Measurements from ENCODE around the gene SH2D7.

Gene SH2D7

GRCh38 chr15:78077871-78078210 lies 14.5 kb upstream of the SH2D7 start:
- no peaks in the 10 kb centered on the region for H3F3A ChIP-seq (ENCODE audit: insufficient read depth)
- peak overlapping the region; percentile 88 for H2AFZ ChIP-seq (ENCODE audit: low read depth, low read length, severe bottlenecking)
- no peak overlapping the region for H3K27ac ChIP-seq (ENCODE audit: low read depth, low read length)
- peak overlapping the region; percentile 52 for H3K4me3 ChIP-seq (ENCODE audit: insufficient read depth, low read length, poor library complexity, severe bottlenecking)
- no peaks in the 10 kb centered on the region for H3K9me3 ChIP-seq (ENCODE audit: insufficient read depth, low read length)
- peak overlapping the region; percentile 43 for H3K9ac ChIP-seq (ENCODE audit: low read length)
- peak overlapping the region; percentile 61 for H3K4me2 ChIP-seq (ENCODE audit: low read depth, low read length, poor library complexity, severe bottlenecking)
- H4K20me1 ChIP-seq (ENCODE audit: low read depth, low read length) = no peaks in the 10 kb centered on the region
- no peaks in the 10 kb centered on the region for H3K36me3 ChIP-seq (ENCODE audit: low read length)
- no peaks in the 10 kb centered on the region for H3K27me3 ChIP-seq (ENCODE audit: low read length)
- no peak for TF ChIP-seq EZH2phosphoT487 (conservative IDR thresholded peaks at IDR 0.05; ENCODE audit: low read length)
- TF ChIP-seq CTCF (IDR thresholded peaks at IDR 0.05; ENCODE audit: insufficient read depth, low read length, poor library complexity, severe bottlenecking) = no peak
- no peaks in the 10 kb centered on the region for H3K9me2 ChIP-seq (replicated peaks; ENCODE audit: insufficient read depth, low read length)
- H3K79me2 ChIP-seq (ENCODE audit: insufficient read depth, low read length) = peaks cover 6% of the 10 kb centered on the region; the same call in 1 of the 2 replicates

- no peak overlapping the region for H3K9ac ChIP-seq (ENCODE audit: low read length)
- H3K4me2 ChIP-seq (ENCODE audit: low read depth, low read length, poor library complexity, severe bottlenecking) = no peak overlapping the region
- no peak overlapping the region for H3K4me3 ChIP-seq (ENCODE audit: insufficient read depth, low read length, poor library complexity, severe bottlenecking)
- no peaks in the 10 kb centered on the region for H4K20me1 ChIP-seq (ENCODE audit: low read depth, low read length)
- H2AFZ ChIP-seq (ENCODE audit: low read depth, low read length, severe bottlenecking) = no peak overlapping the region
- H3K9me3 ChIP-seq (ENCODE audit: insufficient read depth, low read length) = no peaks in the 10 kb centered on the region
- H3K27ac ChIP-seq (ENCODE audit: low read depth, low read length) = no peak overlapping the region
- H3F3A ChIP-seq (ENCODE audit: insufficient read depth) = no peaks in the 10 kb centered on the region
- H3K27me3 ChIP-seq (ENCODE audit: low read length) = no peaks in the 10 kb centered on the region
- peaks cover 6% of the 10 kb centered on the region; the same call in 1 of the 2 replicates for H3K79me2 ChIP-seq (ENCODE audit: insufficient read depth, low read length)
- no peaks in the 10 kb centered on the region for H3K36me3 ChIP-seq (ENCODE audit: low read length)
- TF ChIP-seq CTCF (IDR thresholded peaks at IDR 0.05; ENCODE audit: insufficient read depth, low read length, poor library complexity, severe bottlenecking) = no peak
- TF ChIP-seq EZH2phosphoT487 (conservative IDR thresholded peaks at IDR 0.05; ENCODE audit: low read length) = no peak
- H3K9me2 ChIP-seq (replicated peaks; ENCODE audit: insufficient read depth, low read length) = no peaks in the 10 kb centered on the region
Measured at GRCh38 chr15:78079298-78080087, 12.9 kb upstream of the SH2D7 start.

- Histone ChIP-seq H3K9ac (ENCODE audit: low read length) (no peak overlapping the region), H3K9me2 (replicated peaks; ENCODE audit: insufficient read depth, low read length) (no peaks in the 10 kb centered on the region), H3K36me3 (ENCODE audit: low read length) (no peaks in the 10 kb centered on the region), H3K4me3 (ENCODE audit: insufficient read depth, low read length, poor library complexity, severe bottlenecking) (no peak overlapping the region), H3K9me3 (ENCODE audit: insufficient read depth, low read length) (no peaks in the 10 kb centered on the region), H3K4me2 (ENCODE audit: low read depth, low read length, poor library complexity, severe bottlenecking) (no peak overlapping the region), H3K79me2 (ENCODE audit: insufficient read depth, low read length) (peaks cover 6% of the 10 kb centered on the region; the same call in 1 of the 2 replicates), H2AFZ (ENCODE audit: low read depth, low read length, severe bottlenecking) (no peak overlapping the region), H3F3A (ENCODE audit: insufficient read depth) (no peaks in the 10 kb centered on the region), H4K20me1 (ENCODE audit: low read depth, low read length) (no peaks in the 10 kb centered on the region), H3K27me3 (ENCODE audit: low read length) (no peaks in the 10 kb centered on the region), H3K27ac (ENCODE audit: low read depth, low read length) (no peak overlapping the region)
- TF ChIP-seq CTCF (IDR thresholded peaks at IDR 0.05; ENCODE audit: insufficient read depth, low read length, poor library complexity, severe bottlenecking) (no peak), EZH2phosphoT487 (conservative IDR thresholded peaks at IDR 0.05; ENCODE audit: low read length) (no peak)
Measured at GRCh38 chr15:78080088-78080460, 12.3 kb upstream of the SH2D7 start.
